WERI-Rb-1 (cell line): ENCODE data around the gene CASTOR1.

Experiments
- DNase-seq: peaks from one replicate; pipeline ENCODE4 v3.0.0-alpha.2; 2020
- H3K27ac ChIP-seq: fragments of 250-450 bp; sonication (Bioruptor Pico); 2 replicates; pipeline ENCODE4 v1.5.1; 2020; ENCODE audit warnings: mild to moderate bottlenecking, moderate library complexity
- H3K27me3 ChIP-seq: fragments of 250-450 bp; sonication (Bioruptor Pico); 2 replicates; pipeline ENCODE4 v1.5.1; 2021; ENCODE audit warnings: mild to moderate bottlenecking, low read depth, moderate library complexity; ENCODE audit not compliant: insufficient read depth, severe bottlenecking
- H3K36me3 ChIP-seq: fragments of 250-450 bp; sonication (Bioruptor Pico); 2 replicates; pipeline ENCODE4 v1.5.1; 2020; ENCODE audit warnings: mild to moderate bottlenecking, moderate library complexity
- H3K4me3 ChIP-seq: 2 replicates; pipeline ENCODE4 v1.5.1; 2011; ENCODE audit warnings: low read depth, mild to moderate bottlenecking, control low read depth, low read length
- H3K9me3 ChIP-seq: fragments of 250-450 bp; sonication (Bioruptor Pico); 2 replicates; pipeline ENCODE4 v1.5.1; 2021; ENCODE audit warnings: mild to moderate bottlenecking, moderate library complexity; ENCODE audit not compliant: severe bottlenecking
- CTCF ChIP-seq: IDR thresholded peaks from 2 replicates; pipeline ENCODE4 v1.5.1; 2011; ENCODE audit warnings: low read depth, mild to moderate bottlenecking, control low read depth, inconsistent platforms, low read length

The CASTOR1 gene

GRCh38 chr22:30274437-30274812, 14.9 kb downstream of the CASTOR1 start:
- Histone ChIP-seq H3K4me3 (no peak overlapping the region), H3K27me3 (no peaks in the 10 kb centered on the region), H3K36me3 (no peaks in the 10 kb centered on the region), H3K9me3 (no peaks in the 10 kb centered on the region), H3K27ac (no peak overlapping the region)
- DNase-seq = no peak
- TF ChIP-seq CTCF = no peak

GRCh38 chr22:30273711-30274436, 15.4 kb downstream of the CASTOR1 start:
- TF ChIP-seq CTCF = no peak
- Histone ChIP-seq H3K9me3 (no peaks in the 10 kb centered on the region), H3K27ac (no peak overlapping the region)

GRCh38 chr22:30272781-30273601, 16.3 kb downstream of the CASTOR1 start:
- TF ChIP-seq CTCF = no peak
- Histone ChIP-seq H3K27ac (no peak overlapping the region), H3K4me3 (no peak overlapping the region), H3K36me3 (no peaks in the 10 kb centered on the region), H3K9me3 (no peaks in the 10 kb centered on the region), H3K27me3 (no peaks in the 10 kb centered on the region)
- no peak for DNase-seq

More at GRCh38 chr22:30273711-30274436, 15.4 kb downstream of the CASTOR1 start:
- Histone ChIP-seq H3K36me3 (no peaks in the 10 kb centered on the region), H3K4me3 (no peak overlapping the region), H3K27me3 (no peaks in the 10 kb centered on the region)
- no peak for DNase-seq

- H3K4me3 ChIP-seq = no peak overlapping the region
- H3K27me3 ChIP-seq = no peaks in the 10 kb centered on the region
- H3K36me3 ChIP-seq = no peaks in the 10 kb centered on the region
- H3K9me3 ChIP-seq = no peaks in the 10 kb centered on the region
- TF ChIP-seq CTCF = no peak
- H3K27ac ChIP-seq = no peak overlapping the region
- no peak for DNase-seq
These were observed 18.5 kb downstream of the CASTOR1 start for GRCh38 chr22:30270832-30271231.

GRCh38 chr22:30268331-30268730, 21.0 kb downstream of the CASTOR1 start:
- no peaks in the 10 kb centered on the region for H3K9me3 ChIP-seq
- no peak overlapping the region for H3K4me3 ChIP-seq
- DNase-seq = no peak
- no peak overlapping the region for H3K27ac ChIP-seq
- no peaks in the 10 kb centered on the region for H3K36me3 ChIP-seq
- H3K27me3 ChIP-seq = no peaks in the 10 kb centered on the region
- TF ChIP-seq CTCF = no peak
